ENCODE measurements around the gene AMY1C. TPM values are rescaled to one million over a fixed set of nuclear protein-coding genes. Genes with fewer than 3 reads are reported as not detected.

AMY1C gene
- total and polyA plus RNA-seq, 2 of the 8 experiments (the other 6 are each of a cell fraction or from before 2014, with no cell fraction given): not detected

DNA sequence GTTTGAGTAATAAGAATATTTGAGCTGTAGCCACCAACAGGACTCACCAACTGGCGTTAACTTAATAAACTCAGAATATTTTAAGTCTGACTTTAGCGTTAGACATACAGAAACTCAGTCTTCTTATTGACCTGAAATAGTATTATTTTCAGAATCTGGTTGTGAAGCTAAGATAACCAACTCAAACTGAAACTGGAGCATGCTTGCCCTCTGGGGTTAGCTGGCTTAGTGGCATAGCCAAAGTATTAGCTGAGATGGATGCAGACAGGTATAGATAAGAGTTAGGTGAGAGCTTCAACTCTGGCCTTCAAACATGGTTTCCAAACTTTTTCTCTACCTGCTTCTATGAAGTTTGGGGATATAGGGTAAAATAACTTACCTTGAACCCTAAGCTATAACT is 40.5 kb downstream of the AMY1C start (continued):
- TF ChIP-seq JUN (IDR thresholded peaks at IDR 0.05; ENCODE audit: low read depth, low read length): no peak

Other genes with a start within 250 kb of the AMY1C start
- gene RNPC3, start 224.2 kb upstream of the AMY1C start, total RNA-seq (2021; fragmentation: NEBNext Ultra II Directional; extraction: Animal tissue kit (Norgen Biotek cat#: 25700)): 12.0 and 12.8 TPM in 2 replicates
- 10.8 and 10.9 TPM in 2 replicates for gene RNPC3, start 224.2 kb upstream of the AMY1C start, polyA plus RNA-seq (2011; rRNA removed)
- gene AMY2B, start 178.3 kb upstream of the AMY1C start, total RNA-seq (2021; fragmentation: NEBNext Ultra II Directional; extraction: Animal tissue kit (Norgen Biotek cat#: 25700)): 2.0 and 2.1 TPM in 2 replicates
- gene AMY2B, start 178.3 kb upstream of the AMY1C start, polyA plus RNA-seq (2011; rRNA removed): 1.2 and 2.0 TPM in 2 replicates
- gene AMY2A, start 132.5 kb upstream of the AMY1C start, total RNA-seq (2021; fragmentation: NEBNext Ultra II Directional; extraction: Animal tissue kit (Norgen Biotek cat#: 25700)): not detected in 2 replicates
- not detected in 2 replicates for gene AMY2A, start 132.5 kb upstream of the AMY1C start, polyA plus RNA-seq (2011; rRNA removed)
- not detected in 2 replicates for gene AMY1A, start 94.1 kb upstream of the AMY1C start, total RNA-seq (2021; fragmentation: NEBNext Ultra II Directional; extraction: Animal tissue kit (Norgen Biotek cat#: 25700))
- not detected in 2 replicates for gene AMY1A, start 94.1 kb upstream of the AMY1C start, polyA plus RNA-seq (2011; rRNA removed)
- not detected in 2 replicates for gene AMY1B, start 53.7 kb upstream of the AMY1C start, total RNA-seq (2021; fragmentation: NEBNext Ultra II Directional; extraction: Animal tissue kit (Norgen Biotek cat#: 25700))
- gene AMY1B, start 53.7 kb upstream of the AMY1C start, polyA plus RNA-seq (2011; rRNA removed): not detected in 2 replicates

All from H1 (cell line).